Heart right ventricle (tissue), 16 donors: Measurements from ENCODE around the gene CCSER2. TPM values are rescaled to one million over a fixed set of nuclear protein-coding genes. Genes with fewer than 3 reads are reported as not detected.
"Not testable (repeated sequence)": the region's sequence is repeated elsewhere in the genome, so short reads cannot be mapped to it uniquely, and the experiment has no call there.

Experiments used
- ATAC-seq, 8 donors: fragments of 200-7000 bp; cut with Tn5 transposase; one replicate each; pipeline ENCODE4 v1.9.1; 2020; ENCODE audit warnings: mild to moderate bottlenecking in 8 of 8, moderate library complexity in 8 of 8, moderate number of reproducible peaks in 1 of 8
- DNase-seq, 2 donors: peaks; one replicate each; pipeline ENCODE4 v3.0.0-alpha.2; 2020
- H3K27ac ChIP-seq, 10 donors: fragments of 200-600 bp; sonication (generic) in 2 of 10; one replicate each; pipeline versions ENCODE4 v1.5.0 to v1.8.0; 2020 to 2022; ENCODE audit warnings: mild to moderate bottlenecking in 3 of 10
- H3K27me3 ChIP-seq, 7 donors: fragments of 200-600 bp; one replicate each; pipeline ENCODE4 v1.8.0; 2021 to 2022; ENCODE audit warnings: mild to moderate bottlenecking in 2 of 7
- H3K36me3 ChIP-seq, 9 donors: fragments of 200-600 bp; sonication (generic) in 1 of 9; one replicate each; pipeline versions ENCODE4 v1.5.0 to v1.8.0; 2020 to 2022; ENCODE audit warnings: mild to moderate bottlenecking in 2 of 9
- H3K4me1 ChIP-seq, 9 donors: fragments of 200-600 bp; sonication (generic) in 1 of 9; one replicate each; pipeline versions ENCODE4 v1.5.0 to v1.8.0; 2020 to 2022; ENCODE audit warnings: mild to moderate bottlenecking in 4 of 9
- H3K4me3 ChIP-seq, 10 donors: fragments of 200-600 bp; sonication (generic) in 2 of 10; one replicate each; pipeline versions ENCODE4 v1.5.0 to v1.8.0; 2020 to 2022; ENCODE audit warnings: mild to moderate bottlenecking in 7 of 10, moderate library complexity in 2 of 10
- H3K9me3 ChIP-seq, 11 donors: fragments of 200-600 bp in 10 of 11; sonication (generic) in 2 of 11; one replicate each; pipeline versions ENCODE4 v1.5.0 to v1.8.0; 2013 to 2022; ENCODE audit warnings: mild to moderate bottlenecking in 2 of 11, control low read depth in 1 of 11, moderate library complexity in 1 of 11
- CTCF ChIP-seq, 9 donors: fragments of 200-600 bp; sonication (generic) in 2 of 9; IDR thresholded peaks; one replicate each; pipeline versions ENCODE4 v1.5.0 to v1.8.0; 2021 to 2022; ENCODE audit warnings: antibody characterized with exemption in 9 of 9, mild to moderate bottlenecking in 5 of 9, moderate library complexity in 1 of 9
- WGBS, 2 donors: extraction: QIAGEN DNeasy Blood & Tissue Kit; methylation state at CpG; one replicate each; pipeline ENCODE4 v1.1.7; 2013; ENCODE audit warnings: inconsistent platforms in 1 of 2; 5-methylcytosine and 5-hydroxymethylcytosine counted together
- intact Hi-C, 10 donors: fragments of 100-400 bp; cut with DNase I; formaldehyde crosslinking; loops; one replicate each; pipeline versions ENCODE4 v1.11.1 to v1.14.2; 2022
- polyA plus RNA-seq, 2 donors: library from polyadenylated mRNA; stranded (reverse); fragments of 200-250 nt; gene quantifications; one replicate each; pipeline ENCODE4 v1.2.3, GENCODE V29; 2013
- total RNA-seq, 10 donors: library from RNA; stranded (reverse); fragmentation: NEBNext Ultra II Directional in 3 of 10; extraction: Animal tissue kit (Norgen Biotek cat#: 25700) in 3 of 10; gene quantifications; one replicate each; pipeline versions ENCODE4 v1.2.1 to v1.2.4, GENCODE V29; 2021 to 2023
- donor health status: Arrhythmogenic right ventricular cardiomyopathy.
- donor health status: ischemic (EF 13 %, LVEDD 7.1; RV severe dilation, severe dysfunction).
- donor health status: healthy with polysubstance abuse.
- donor health status: DM: no; HTN: yes; CAD: no.
- donor health status: DM: no; HTN: no; CAD: no.
- donor health status: ischemic (EF 25% LVEDD 6.9; RV normal size, moderate dysfunction).
- donor health status: ischemic (EF 25% LVEDD 5.7; RV mildly dilated, moderate dysfunction).
- donor health status: healthy.
- donor health status: DM: yes; HTN: yes; CAD: no.
- donor health status: Ischemic cardiomyopathy.
- donor health status: ischemic (EF 35%, LVEDD 5.7; RV mildly dilated, moderate dysfunction).
- donor health status: nonischemic (EF 11% LVEDD 7.7; RV severe dilation, severe dysfunction).
- donor health status: DM: yes; HTN: yes; CAD: no.
- donor health status: PGD.
- donor health status: ischemic (EF 29% LVEDD 5.4; RV normal size, mild dysfunction).
- donor health status: nonischemic (EF 23%, LVEDD 6.1; RV moderate dilation, normal function).

Gene CCSER2
- total and polyA plus RNA-seq, 12 donors = 27.5 to 252 (median 198) TPM

DNA sequence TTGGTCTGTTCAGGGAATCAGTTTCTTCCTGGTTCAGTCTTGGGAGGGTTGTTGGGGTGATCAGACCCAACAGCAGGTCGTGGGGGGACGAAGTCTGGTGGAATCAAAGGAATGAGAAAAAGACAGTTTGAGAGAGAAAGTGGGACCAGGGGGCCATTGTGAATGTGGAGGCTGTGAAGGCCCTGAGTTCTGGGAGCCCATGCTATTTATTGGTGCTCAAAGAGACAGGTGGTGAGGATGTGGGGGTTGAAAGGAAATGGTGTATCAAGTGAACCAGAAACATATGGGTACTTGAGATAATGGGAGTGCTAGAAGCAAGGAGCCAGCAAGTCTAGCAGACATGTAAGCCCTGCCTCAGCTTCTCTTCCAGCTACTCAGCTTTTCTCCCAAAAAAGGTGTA is 84.1 kb downstream of the CCSER2 start:
- Histone ChIP-seq H3K9me3 (peaks cover 0 to 53% (median 21%) of the 10 kb centered on the region in 11 donors), H3K36me3 (no peaks in the 10 kb centered on the region), H3K4me3 (no peak overlapping the region), H3K4me1 (peaks cover 0 to 23% (median 0%) of the 10 kb centered on the region in 9 donors), H3K27me3 (no peaks in the 10 kb centered on the region), H3K27ac (no peak overlapping the region)
- 93 to 96% methylated on average over 2 of the region's 2 CpGs for WGBS, 2 donors
- intact Hi-C loops = no loop called here
- no peak for DNase-seq
- ATAC-seq = no peak
- TF ChIP-seq CTCF (IDR thresholded peaks at IDR 0.05) = no peak

- ATAC-seq = peak in 1 of 8 donors; percentile 63
- peaks cover 0 to 13% (median 0%) of the 10 kb centered on the region in 9 donors for H3K4me1 ChIP-seq
Measured at GRCh38 chr10:84414110-84414509, 85.7 kb downstream of the CCSER2 start.

GRCh38 chr10:84415539-84416244 is 87.3 kb downstream of the CCSER2 start:
- Histone ChIP-seq H3K4me3 (no peak overlapping the region), H3K27ac (no peak overlapping the region), H3K9me3 (peaks cover 0 to 48% (median 16%) of the 10 kb centered on the region in 11 donors), H3K4me1 (peaks cover 0 to 13% (median 0%) of the 10 kb centered on the region in 9 donors), H3K27me3 (no peaks in the 10 kb centered on the region), H3K36me3 (peaks cover 0 to 12% (median 0%) of the 10 kb centered on the region in 9 donors)
- no peak for TF ChIP-seq CTCF (IDR thresholded peaks at IDR 0.05)
- peak in 4 of 8 donors; percentile 24 to 47 (median 42) for ATAC-seq
- whole genome bisulfite sequencing, 2 donors = 93% methylated on average over 10 of the region's 10 CpGs
- intact Hi-C loops = no loop called here
- DNase-seq = no peak

More at GRCh38 chr10:84414110-84414509, 85.7 kb downstream of the CCSER2 start:
- H3K4me3 ChIP-seq, intact Hi-C loops, H3K27me3 ChIP-seq, H3K27ac ChIP-seq, DNase-seq, H3K36me3 ChIP-seq: not testable (repeated sequence)
- peaks cover 0 to 53% (median 21%) of the 10 kb centered on the region in 11 donors for H3K9me3 ChIP-seq
- WGBS, 2 donors = 64 to 79% methylated on average over 2 of the region's 2 CpGs

GRCh38 chr10:84416245-84416555 is 87.8 kb downstream of the CCSER2 start:
- H3K9me3 ChIP-seq = peaks cover 0 to 48% (median 15%) of the 10 kb centered on the region in 11 donors
- 94 to 96% methylated on average over 2 of the region's 2 CpGs for WGBS, 2 donors
- no peaks in the 10 kb centered on the region for H3K27me3 ChIP-seq
- no peak for DNase-seq
- no peak overlapping the region for H3K4me3 ChIP-seq
- TF ChIP-seq CTCF (IDR thresholded peaks at IDR 0.05) = no peak
- H3K27ac ChIP-seq = no peak overlapping the region
- H3K4me1 ChIP-seq = peaks cover 0 to 13% (median 0%) of the 10 kb centered on the region in 9 donors
- ATAC-seq = peak in 1 of 8 donors; percentile 9
- peaks cover 0 to 17% (median 0%) of the 10 kb centered on the region in 9 donors for H3K36me3 ChIP-seq
- intact Hi-C loops = no loop called here

GRCh38 chr10:84423719-84424118 is 95.3 kb downstream of the CCSER2 start:
- H3K4me3 ChIP-seq = no peak overlapping the region
- no peak for TF ChIP-seq CTCF (IDR thresholded peaks at IDR 0.05)
- intact Hi-C loops = no loop called here
- no peaks in the 10 kb centered on the region for H3K27me3 ChIP-seq
- peaks cover 0 to 17% (median 0%) of the 10 kb centered on the region in 11 donors for H3K9me3 ChIP-seq
- ATAC-seq (peak in 1 of 8 donors; percentile 33), DNase-seq (no peak)
- H3K36me3 ChIP-seq = peaks cover 0 to 37% (median 0%) of the 10 kb centered on the region in 9 donors
- peak overlapping the region in 7 of 10 donors; percentile 80 to 93 (median 85) for H3K27ac ChIP-seq
- 96 to 100% methylated on average over 1 of the region's 1 CpG for WGBS, 2 donors
- peaks cover 0 to 55% (median 20%) of the 10 kb centered on the region in 9 donors for H3K4me1 ChIP-seq
